RWPE2 (cell line): ENCODE measurements around the gene PPM1E.

Experiments
- ATAC-seq: fragments of 200-7000 bp; cut with Tn5 transposase; 3 replicates; pipeline ENCODE4 v1.9.1; 2021; ENCODE audit warnings: low read depth
- DNase-seq: peaks from one replicate; pipeline ENCODE4 v3.0.0-alpha.2; 2020; ENCODE audit warnings: low spot score
- H3K27ac ChIP-seq: fragments of 450-650 bp; 2 replicates; pipeline ENCODE4 v1.5.1; 2017; ENCODE audit warnings: mild to moderate bottlenecking; ENCODE audit not compliant: poor library complexity, severe bottlenecking
- H3K27me3 ChIP-seq: fragments of 250-450 bp; sonication (Bioruptor Pico); 2 replicates; pipeline ENCODE4 v1.5.1; 2021; ENCODE audit warnings: mild to moderate bottlenecking, moderate library complexity; ENCODE audit not compliant: insufficient read depth, poor library complexity, severe bottlenecking
- H3K36me3 ChIP-seq: fragments of 250-450 bp; sonication (Bioruptor Pico); 2 replicates; pipeline ENCODE4 v1.5.1; 2020; ENCODE audit warnings: low read depth, mild to moderate bottlenecking, moderate library complexity
- H3K4me1 ChIP-seq: fragments of 250-450 bp; sonication (Bioruptor Pico); 2 replicates; pipeline ENCODE4 v1.5.1; 2021; ENCODE audit warnings: mild to moderate bottlenecking, moderate library complexity; ENCODE audit not compliant: insufficient read depth, poor library complexity, severe bottlenecking
- H3K4me3 ChIP-seq: fragments of 250-450 bp; sonication (Bioruptor Pico); 2 replicates; pipeline ENCODE4 v1.5.1; 2021; ENCODE audit warnings: mild to moderate bottlenecking, moderate library complexity; ENCODE audit not compliant: severe bottlenecking
- H3K9me3 ChIP-seq: fragments of 250-450 bp; sonication (Bioruptor Pico); 2 replicates; pipeline ENCODE4 v1.5.1; 2021; ENCODE audit warnings: mild to moderate bottlenecking, moderate library complexity; ENCODE audit not compliant: severe bottlenecking
- TF ChIP-seq, protein P1 (sequence below): fragments of 450-650 bp; IDR thresholded peaks from one replicate; pipeline ENCODE4 v1.5.1; 2017; ENCODE audit warnings: mild to moderate bottlenecking, moderate library complexity; ENCODE audit not compliant: poor library complexity, severe bottlenecking

PPM1E gene

DNA sequence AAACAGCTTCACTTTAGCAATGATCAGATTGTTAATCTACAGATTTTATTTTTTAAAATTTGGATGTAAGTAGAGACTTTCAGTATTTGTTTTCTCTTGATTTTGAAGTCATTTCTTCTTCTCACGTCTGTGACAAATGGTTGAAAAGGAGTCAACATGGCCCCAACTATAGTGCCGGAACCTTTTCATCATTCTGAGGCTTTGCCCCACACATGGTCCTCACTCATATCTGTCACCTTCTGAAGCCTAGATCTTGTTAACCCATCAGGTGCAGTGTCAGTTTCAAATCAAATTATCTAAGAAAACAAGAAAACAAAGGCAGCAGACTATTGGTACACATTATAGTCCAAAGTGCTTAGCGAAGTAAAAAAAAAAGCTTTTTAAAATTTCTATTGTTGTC, 227.0 kb downstream of the PPM1E start:
- DNase-seq (no peak), ATAC-seq (no peak)
- Histone ChIP-seq H3K9me3 (no peaks in the 10 kb centered on the region), H3K27me3 (no peaks in the 10 kb centered on the region), H3K4me3 (no peak overlapping the region), H3K4me1 (no peaks in the 10 kb centered on the region), H3K27ac (no peak overlapping the region), H3K36me3 (no peaks in the 10 kb centered on the region)
- TF ChIP-seq, protein P1, sequence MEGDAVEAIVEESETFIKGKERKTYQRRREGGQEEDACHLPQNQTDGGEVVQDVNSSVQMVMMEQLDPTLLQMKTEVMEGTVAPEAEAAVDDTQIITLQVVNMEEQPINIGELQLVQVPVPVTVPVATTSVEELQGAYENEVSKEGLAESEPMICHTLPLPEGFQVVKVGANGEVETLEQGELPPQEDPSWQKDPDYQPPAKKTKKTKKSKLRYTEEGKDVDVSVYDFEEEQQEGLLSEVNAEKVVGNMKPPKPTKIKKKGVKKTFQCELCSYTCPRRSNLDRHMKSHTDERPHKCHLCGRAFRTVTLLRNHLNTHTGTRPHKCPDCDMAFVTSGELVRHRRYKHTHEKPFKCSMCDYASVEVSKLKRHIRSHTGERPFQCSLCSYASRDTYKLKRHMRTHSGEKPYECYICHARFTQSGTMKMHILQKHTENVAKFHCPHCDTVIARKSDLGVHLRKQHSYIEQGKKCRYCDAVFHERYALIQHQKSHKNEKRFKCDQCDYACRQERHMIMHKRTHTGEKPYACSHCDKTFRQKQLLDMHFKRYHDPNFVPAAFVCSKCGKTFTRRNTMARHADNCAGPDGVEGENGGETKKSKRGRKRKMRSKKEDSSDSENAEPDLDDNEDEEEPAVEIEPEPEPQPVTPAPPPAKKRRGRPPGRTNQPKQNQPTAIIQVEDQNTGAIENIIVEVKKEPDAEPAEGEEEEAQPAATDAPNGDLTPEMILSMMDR = no peak

DNA sequence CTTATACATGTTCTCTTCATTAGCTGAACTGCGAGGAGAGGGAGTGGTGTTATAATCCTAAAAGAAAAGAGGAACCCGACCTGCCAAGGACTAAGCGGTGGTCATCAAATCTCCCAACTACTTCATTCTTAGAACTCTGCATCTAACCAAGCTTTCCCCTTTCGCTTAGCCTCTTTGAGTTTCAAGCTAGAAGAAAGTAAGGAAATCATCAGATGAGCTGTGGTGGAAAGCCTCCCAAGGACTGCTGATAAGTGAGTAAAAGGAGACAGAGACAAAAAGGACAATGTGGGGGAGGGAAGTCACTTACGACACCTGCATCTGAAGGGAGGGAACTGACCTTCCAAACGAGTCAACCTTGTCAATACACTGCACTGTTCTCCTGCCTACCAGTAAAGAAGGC, 229.7 kb downstream of the PPM1E start:
- H3K27ac ChIP-seq = no peak overlapping the region

DNA sequence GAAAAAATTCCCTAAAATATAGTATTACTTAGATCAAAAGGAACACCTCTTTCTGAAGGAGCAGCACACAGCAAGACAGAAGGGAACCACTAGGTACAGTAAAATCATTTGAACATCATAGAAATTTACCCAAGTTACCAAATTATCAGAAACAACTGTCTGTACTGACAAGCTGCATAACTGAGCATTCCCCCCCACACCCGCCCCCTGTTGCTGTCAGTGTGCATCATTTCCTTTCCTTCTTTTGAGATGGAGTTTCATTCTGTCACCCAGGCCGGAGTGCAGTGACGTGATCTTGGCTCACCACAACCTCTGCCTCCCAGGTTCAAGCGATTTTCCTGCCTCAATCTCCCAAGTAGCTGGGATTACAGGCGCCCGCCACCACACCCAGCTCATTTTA, 230.3 kb downstream of the PPM1E start:
- TF ChIP-seq, protein P1 = no peak
- no peak overlapping the region for H3K4me3 ChIP-seq
- ATAC-seq (no peak), DNase-seq (no peak)
- H3K9me3 ChIP-seq = no peaks in the 10 kb centered on the region
- H3K27me3 ChIP-seq = no peaks in the 10 kb centered on the region
- H3K4me1 ChIP-seq = no peaks in the 10 kb centered on the region
- no peak overlapping the region for H3K27ac ChIP-seq
- no peaks in the 10 kb centered on the region for H3K36me3 ChIP-seq

More for the DNA sequence above, 229.7 kb downstream of the PPM1E start:
- Histone ChIP-seq H3K9me3 (no peaks in the 10 kb centered on the region), H3K27me3 (no peaks in the 10 kb centered on the region), H3K4me3 (no peak overlapping the region), H3K36me3 (no peaks in the 10 kb centered on the region), H3K4me1 (no peaks in the 10 kb centered on the region)
- ATAC-seq (no peak), DNase-seq (no peak)
- TF ChIP-seq, protein P1 = no peak

DNA sequence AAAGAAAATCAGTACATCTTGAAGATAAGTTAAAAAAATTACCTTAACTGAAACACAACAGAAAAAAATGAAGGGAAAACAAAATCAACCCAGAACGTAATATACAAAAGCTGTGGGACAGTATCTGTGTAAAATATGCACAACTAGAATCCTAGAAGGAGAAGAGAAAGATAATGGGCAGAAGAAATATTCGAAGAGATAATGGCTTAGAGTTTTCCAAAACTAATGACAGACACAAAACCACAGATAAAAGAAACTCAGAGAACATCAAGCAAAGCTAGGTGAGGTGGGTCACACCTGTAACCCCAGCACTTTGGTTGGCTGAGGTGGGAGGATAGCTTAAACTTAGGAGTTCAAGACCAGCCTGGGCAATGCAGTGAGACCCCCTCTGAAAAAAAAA, 234.0 kb downstream of the PPM1E start:
- ATAC-seq = no peak
- H3K9me3 ChIP-seq = no peaks in the 10 kb centered on the region
- H3K36me3 ChIP-seq = peaks cover 5% of the 10 kb centered on the region
- H3K27ac ChIP-seq = no peak overlapping the region
- no peaks in the 10 kb centered on the region for H3K27me3 ChIP-seq
- no peaks in the 10 kb centered on the region for H3K4me1 ChIP-seq
- TF ChIP-seq, protein P1 = no peak
- H3K4me3 ChIP-seq = no peak overlapping the region
- DNase-seq = no peak

DNA sequence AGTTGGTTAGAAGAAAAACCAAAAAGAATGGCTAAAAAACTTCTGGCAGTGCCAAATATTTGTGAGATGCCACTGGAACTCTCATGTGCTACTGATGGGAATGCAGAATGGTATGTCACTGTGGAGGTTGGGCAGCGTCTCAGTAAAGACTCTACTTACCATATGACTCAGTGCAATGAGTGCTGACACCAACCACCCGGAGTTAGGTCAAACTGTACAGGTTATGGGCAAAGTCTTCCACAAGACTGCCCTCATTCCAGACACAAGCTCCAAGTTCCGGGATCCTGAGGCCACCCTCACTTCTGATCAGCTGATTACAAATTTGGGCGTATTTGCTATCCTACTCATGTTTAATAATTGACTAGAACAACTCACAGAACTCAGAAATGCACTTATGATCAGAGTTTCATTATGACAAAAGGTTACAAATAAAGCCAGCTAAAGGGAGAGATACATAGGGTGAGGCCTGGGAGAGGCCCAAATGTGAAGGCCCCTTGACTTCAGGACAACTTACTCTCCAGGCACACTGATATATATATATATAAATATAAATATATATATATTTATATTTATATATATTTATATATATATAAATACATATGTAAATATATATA, 236.2 kb downstream of the PPM1E start:
- no peak overlapping the region for H3K4me3 ChIP-seq

More for the DNA sequence above, 236.2 kb downstream of the PPM1E start:
- TF ChIP-seq, protein P1 = no peak
- DNase-seq = no peak
- no peaks in the 10 kb centered on the region for H3K9me3 ChIP-seq
- no peak overlapping the region for H3K27ac ChIP-seq
- ATAC-seq = no peak
- H3K4me1 ChIP-seq = no peaks in the 10 kb centered on the region
- H3K36me3 ChIP-seq = peaks cover 15% of the 10 kb centered on the region
- H3K27me3 ChIP-seq = no peaks in the 10 kb centered on the region
